ENCODE results near the gene HMGN1.
A peak's percentile ranks its signal among the peaks of the same experiment; 100 is the strongest.

The HMGN1 gene

DNA sequence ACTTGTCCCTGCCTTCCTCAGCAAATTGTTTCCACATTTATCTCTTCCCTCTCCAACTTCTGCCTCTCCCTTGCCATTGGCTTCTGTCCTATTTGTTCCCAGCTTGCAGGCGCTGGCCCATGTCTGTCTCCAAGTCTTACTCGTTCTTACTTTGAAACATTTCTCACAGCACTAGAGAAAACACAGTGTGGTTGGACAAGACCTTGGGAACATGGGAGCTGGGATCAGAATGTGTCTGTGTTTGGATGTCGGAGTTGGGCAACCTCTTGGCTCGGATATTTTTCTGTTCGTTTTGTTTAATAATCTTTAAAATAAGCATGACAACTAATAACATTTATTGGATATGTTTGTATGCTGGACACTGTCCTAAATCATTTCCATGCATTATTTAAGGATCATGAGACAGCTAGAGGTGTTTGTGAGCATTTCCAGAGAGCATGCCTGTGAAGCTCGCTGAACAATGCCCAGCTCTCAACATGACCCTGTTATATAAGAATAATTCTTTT is 29.6 kb downstream of the HMGN1 start:
- peak overlapping the region; percentile 41 for H3K4me2 ChIP-seq (ENCODE audit: low read length)
- H3K36me3 ChIP-seq (ENCODE audit: insufficient read depth, low read length) = no peaks in the 10 kb centered on the region
- H3K9ac ChIP-seq (ENCODE audit: low read length) = peak overlapping the region; percentile 38
- H3K9me3 ChIP-seq (ENCODE audit: low read length) = no peaks in the 10 kb centered on the region
- H3K4me3 ChIP-seq (ENCODE audit: low read depth, low read length, poor library complexity, severe bottlenecking) = peak overlapping the region; percentile 18
- H3K79me2 ChIP-seq (ENCODE audit: insufficient read depth, low read length) = no peaks in the 10 kb centered on the region
- TF ChIP-seq CTCF (IDR thresholded peaks at IDR 0.05; ENCODE audit: low read length) (no peak), EZH2 (IDR thresholded peaks at IDR 0.05; ENCODE audit: borderline replicate concordance, low read length) (no peak)
- H2AFZ ChIP-seq (ENCODE audit: low read length) = no peak overlapping the region
- no peaks in the 10 kb centered on the region for H4K20me1 ChIP-seq (ENCODE audit: insufficient read depth, low read length)
- peak overlapping the region; percentile 95 for H3K27ac ChIP-seq (ENCODE audit: low read depth, low read length, poor library complexity, severe bottlenecking)
- H3K27me3 ChIP-seq (ENCODE audit: insufficient read depth, low read length) = no peaks in the 10 kb centered on the region
- H3F3A ChIP-seq (ENCODE audit: insufficient read depth, low read length) = peaks cover 21% of the 10 kb centered on the region
- no peaks in the 10 kb centered on the region for H3K9me2 ChIP-seq (ENCODE audit: low read depth, low read length)
- H3K4me1 ChIP-seq (ENCODE audit: insufficient read depth, low read length, severe bottlenecking) = peaks cover 74% of the 10 kb centered on the region

GRCh38 chr21:39318091-39318959 is 30.6 kb downstream of the HMGN1 start:
- Histone ChIP-seq H3F3A (ENCODE audit: insufficient read depth, low read length) (peaks cover 21% of the 10 kb centered on the region), H3K4me2 (ENCODE audit: low read length) (peak overlapping the region; percentile 41), H3K9me2 (ENCODE audit: low read depth, low read length) (no peaks in the 10 kb centered on the region)

More at GRCh38 chr21:39318091-39318959, 30.6 kb downstream of the HMGN1 start:
- peak overlapping the region; percentile 95 for H3K27ac ChIP-seq (ENCODE audit: low read depth, low read length, poor library complexity, severe bottlenecking)
- no peak overlapping the region for H2AFZ ChIP-seq (ENCODE audit: low read length)
- H3K4me1 ChIP-seq (ENCODE audit: insufficient read depth, low read length, severe bottlenecking) = peaks cover 77% of the 10 kb centered on the region
- no peaks in the 10 kb centered on the region for H3K36me3 ChIP-seq (ENCODE audit: insufficient read depth, low read length)
- no peaks in the 10 kb centered on the region for H3K79me2 ChIP-seq (ENCODE audit: insufficient read depth, low read length)
- TF ChIP-seq EZH2 (IDR thresholded peaks at IDR 0.05; ENCODE audit: borderline replicate concordance, low read length) = no peak
- TF ChIP-seq CTCF (IDR thresholded peaks at IDR 0.05; ENCODE audit: low read length) = no peak
- peak overlapping the region; percentile 38 for H3K9ac ChIP-seq (ENCODE audit: low read length)
- H4K20me1 ChIP-seq (ENCODE audit: insufficient read depth, low read length) = no peaks in the 10 kb centered on the region
- no peaks in the 10 kb centered on the region for H3K9me3 ChIP-seq (ENCODE audit: low read length)
- H3K27me3 ChIP-seq (ENCODE audit: insufficient read depth, low read length) = no peaks in the 10 kb centered on the region
- peak overlapping the region; percentile 18 for H3K4me3 ChIP-seq (ENCODE audit: low read depth, low read length, poor library complexity, severe bottlenecking)
